HepG2 (cell line): ENCODE measurements around the gene POU1F1. TPM values are rescaled to one million over a fixed set of nuclear protein-coding genes. Genes with fewer than 3 reads are reported as not detected.
A peak's percentile ranks its signal among the peaks of the same experiment; 100 is the strongest.

Source experiments
- ATAC-seq: fragments of 200-7000 bp; cut with Tn5 transposase; 3 replicates; pipeline ENCODE4 v1.9.1; 2020; ENCODE audit warnings: mild to moderate bottlenecking, moderate library complexity
- BruUV-seq: library from RNA; stranded (reverse); fragments of 400-500 nt; replicated peaks from 2 replicates; lab custom pipeline; 2021; lab: Mats Ljungman, UMichigan
- CTCF ChIA-PET: fragments of 300-600 bp; formaldehyde crosslinking; extraction: SDS; loops from one replicate; lab custom pipeline; 2021; ENCODE audit warnings: low total read pairs, inconsistent platforms, low intra/inter-chr PET ratio; lab: Yijun Ruan, JAX
- POLR2A ChIA-PET: fragments of 350-600 bp; sonication (Branson Sonifier 250); formaldehyde crosslinking; loops from one replicate; lab custom pipeline; 2020; ENCODE audit warnings: antibody characterized with exemption, inconsistent platforms; lab: Yijun Ruan, JAX
- DNase-seq: peaks from one replicate; pipeline ENCODE4 v3.0.0-alpha.2; 2015; ENCODE audit warnings: low spot score
- FAIRE-seq: peaks from 3 replicates; lab custom pipeline; 2011; peaks lifted over from hg19 to GRCh38; lab: Jason Lieb, UNC
- H2AFZ ChIP-seq: one replicate; pipeline ENCODE4 v1.6.1; 2011; ENCODE audit warnings: low read length, inconsistent platforms
- H3K27ac ChIP-seq: fragments of 300-600 bp; 3 replicates; pipeline ENCODE4 v1.8.0; 2011; ENCODE audit warnings: mixed run types, mild to moderate bottlenecking, mixed read lengths, low read length, inconsistent platforms; ENCODE audit not compliant: insufficient read depth; ENCODE audit errors: extremely low read length
- H3K27me3 ChIP-seq, 2 experiments: fragments of 200-600 bp in 1 of 2; 2 replicates in 1 of 2; 3 replicates in 1 of 2; pipeline versions ENCODE4 v1.6.0 to v1.8.0; 2011; ENCODE audit warnings: low read length in 2 of 2, mild to moderate bottlenecking in 2 of 2, moderate library complexity in 2 of 2, inconsistent platforms in 1 of 2; ENCODE audit not compliant: insufficient read depth in 2 of 2, control insufficient read depth in 1 of 2
- H3K36me3 ChIP-seq, 2 experiments: fragments of 200-600 bp in 1 of 2; replicated peaks in 1 of 2; 2 replicates in 1 of 2; 3 replicates in 1 of 2; pipeline versions ENCODE4 v1.5.1 to v1.8.0; 2011; ENCODE audit warnings: low read length in 2 of 2, inconsistent platforms in 1 of 2; ENCODE audit not compliant: insufficient read depth in 2 of 2, control insufficient read depth in 1 of 2
- H3K4me1 ChIP-seq: 2 replicates; pipeline ENCODE4 v1.5.1; 2012; ENCODE audit warnings: low read length, inconsistent platforms; ENCODE audit not compliant: insufficient read depth
- H3K4me2 ChIP-seq: 2 replicates; pipeline ENCODE4 v1.6.0; 2011; ENCODE audit warnings: low read depth, low read length, inconsistent platforms
- H3K4me3 ChIP-seq, 3 experiments: fragments of 200-600 bp in 1 of 3; sonication (generic), shearing (Covaris generic) in 1 of 3; replicated peaks in 1 of 3; 2 replicates each; pipeline ENCODE4 v1.5.1; 2011 to 2016; ENCODE audit warnings: low read length in 3 of 3, inconsistent platforms in 2 of 3, low read depth in 2 of 3, mild to moderate bottlenecking in 2 of 3, control low read depth in 1 of 3, mixed read lengths in 1 of 3; ENCODE audit not compliant: insufficient read depth in 1 of 3
- H3K79me2 ChIP-seq: one replicate; pipeline ENCODE4 v1.6.1; 2011; ENCODE audit warnings: low read length, inconsistent platforms; ENCODE audit not compliant: insufficient read depth
- H3K9ac ChIP-seq: 2 replicates; pipeline ENCODE4 v1.6.0; 2011; ENCODE audit warnings: mild to moderate bottlenecking, low read depth, low read length, inconsistent platforms; ENCODE audit not compliant: insufficient read depth
- H3K9me3 ChIP-seq: 2 replicates; pipeline ENCODE4 v1.5.1; 2012; ENCODE audit warnings: mild to moderate bottlenecking, low read length
- H4K20me1 ChIP-seq: 2 replicates; pipeline ENCODE4 v1.6.0; 2011; ENCODE audit warnings: inconsistent platforms, mild to moderate bottlenecking, low read length, moderate library complexity; ENCODE audit not compliant: insufficient read depth
- CEBPB ChIP-seq: IDR thresholded peaks from 2 replicates; pipeline ENCODE4 v1.6.1; 2011; ENCODE audit warnings: low read depth, low read length, improper control_type of control experiment, borderline replicate concordance
- DPF2 ChIP-seq: sonication (generic); formaldehyde crosslinking; IDR thresholded peaks from 2 replicates; pipeline ENCODE4 v1.4.0; 2020; ENCODE audit warnings: mild to moderate bottlenecking, low read depth, missing genetic modification reagents, borderline replicate concordance
- KLF11 ChIP-seq: IDR thresholded peaks from 2 replicates; pipeline ENCODE4 v1.6.1; 2016; ENCODE audit warnings: missing compliant biosample characterization
- MAZ ChIP-seq, 2 experiments: sonication (generic) in 1 of 2; formaldehyde crosslinking in 1 of 2; IDR thresholded peaks; 2 replicates each; pipeline versions ENCODE4 v1.5.0 to v1.6.1; 2012 to 2020; ENCODE audit warnings: low read depth in 2 of 2, mild to moderate bottlenecking in 2 of 2, borderline replicate concordance in 1 of 2, improper control_type of control experiment in 1 of 2, low read length in 1 of 2, missing genetic modification reagents in 1 of 2, moderate library complexity in 1 of 2
- NR3C1 ChIP-seq: sonication (generic); formaldehyde crosslinking; IDR thresholded peaks from 2 replicates; pipeline ENCODE4 v1.4.0; 2020; ENCODE audit warnings: missing genetic modification reagents
- PRDM4 ChIP-seq: sonication (generic); formaldehyde crosslinking; IDR thresholded peaks from 2 replicates; pipeline ENCODE4 v1.9.0; 2021; ENCODE audit warnings: missing genetic modification reagents, borderline replicate concordance
- SETDB1 ChIP-seq: sonication (generic); formaldehyde crosslinking; IDR thresholded peaks from 2 replicates; pipeline ENCODE4 v1.5.1; 2020; ENCODE audit warnings: missing genetic modification reagents, mild to moderate bottlenecking, borderline replicate concordance
- THAP8 ChIP-seq: sonication (generic); formaldehyde crosslinking; IDR thresholded peaks from 2 replicates; pipeline ENCODE4 v1.5.1; 2020; ENCODE audit warnings: missing genetic modification reagents, mild to moderate bottlenecking, borderline replicate concordance
- ZBTB42 ChIP-seq: sonication (generic); formaldehyde crosslinking; IDR thresholded peaks from 2 replicates; pipeline ENCODE4 v1.5.0; 2020; ENCODE audit warnings: mild to moderate bottlenecking, missing genetic modification reagents
- ZFY ChIP-seq: sonication (generic); formaldehyde crosslinking; IDR thresholded peaks from 2 replicates; pipeline ENCODE4 v1.4.0; 2020; ENCODE audit warnings: missing genetic modification reagents
- ZNF143 ChIP-seq: sonication (generic); formaldehyde crosslinking; IDR thresholded peaks from 2 replicates; pipeline ENCODE4 v1.4.0; 2020; ENCODE audit warnings: missing genetic modification reagents
- ZNF281 ChIP-seq: sonication (generic); formaldehyde crosslinking; IDR thresholded peaks from 2 replicates; pipeline ENCODE4 v1.4.0; 2020; ENCODE audit warnings: missing genetic modification reagents, borderline replicate concordance
- ZNF329 ChIP-seq: sonication (generic); formaldehyde crosslinking; IDR thresholded peaks from 2 replicates; pipeline ENCODE4 v1.9.0; 2021; ENCODE audit warnings: low read depth, mild to moderate bottlenecking, missing genetic modification reagents
- WGBS: methylation state at CpG from one replicate; pipeline ENCODE4 v1.1.6; 2017; ENCODE audit warnings: low lambda C conversion rate; 5-methylcytosine and 5-hydroxymethylcytosine counted together
- in situ Hi-C: cut with HindIII; loops from 2 replicates; pipeline ENCODE4 v1.10.0; 2017; ENCODE audit warnings: low pct_unique_long_range_greater_than_20kb; ENCODE audit not compliant: extremely low pct_ligation_motif_present
- intact Hi-C: fragments of 100-400 bp; cut with micrococcal nuclease; formaldehyde crosslinking; loops from one replicate; pipeline ENCODE4 v1.10.0; 2022; ENCODE audit not compliant: unreplicated experiment
- polyA plus RNA-seq, 8 experiments: library from polyadenylated mRNA; depleted of rRNA in 3 of 8; stranded (reverse) in 7 of 8; unstranded in 1 of 8; fragments of >200 nt; fragmentation: Illumina TruSeq in 4 of 8; extraction: Trizol in 4 of 8; gene quantifications; 2 replicates each; pipeline versions ENCODE4 v1.2.1 to v1.2.3, GENCODE V29; 2011 to 2016; ENCODE audit warnings: low read depth in 4 of 8, missing spikeins in 1 of 8, mixed read lengths in 1 of 8; ENCODE audit not compliant: insufficient read depth in 1 of 8
- total RNA-seq, 5 experiments: library from RNA; depleted of rRNA; stranded (reverse); fragments of >200 nt; fragmentation: Illumina TruSeq; extraction: Trizol; gene quantifications; 2 replicates each; pipeline ENCODE4 v1.2.3, GENCODE V29; 2016; ENCODE audit warnings: low read depth in 1 of 5
- TF ChIP-seq, protein P1 (sequence below): sonication (generic); formaldehyde crosslinking; IDR thresholded peaks from 2 replicates; pipeline ENCODE4 v1.8.0; 2022; ENCODE audit warnings: mild to moderate bottlenecking, missing genetic modification reagents

Gene POU1F1
- total and polyA plus RNA-seq, 2 of the 13 experiments (the other 11 are each of a cell fraction or from before 2014, with no cell fraction given): not detected

DNA sequence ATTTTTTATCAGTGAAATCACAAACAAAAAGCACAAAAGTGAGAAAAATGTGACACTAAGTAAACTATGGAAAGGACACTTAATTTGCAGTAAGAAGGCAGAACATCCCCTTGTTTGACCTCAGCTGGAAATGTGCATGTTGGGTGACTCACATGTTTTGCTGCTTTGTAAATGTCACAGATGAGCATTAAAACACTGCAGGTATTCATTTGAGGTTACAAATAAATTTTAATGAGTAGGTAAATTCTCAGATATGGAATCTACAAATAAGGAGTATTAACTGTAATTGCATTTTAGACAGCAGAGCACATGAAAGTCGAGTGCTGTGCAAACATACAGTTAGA, 29.0 kb downstream of the POU1F1 start (continued):
- TF ChIP-seq THAP8 (CRISPR knock-in tag): no peak
- TF ChIP-seq, all 625 proteins: peak for 0

GRCh38 chr3:87246662-87247429, 29.5 kb downstream of the POU1F1 start:
- ChIA-PET POLR2A (no interaction called here), CTCF (no interaction called here)
- Histone ChIP-seq H3K4me2 (no peak overlapping the region), H3K36me3 (peaks cover 0 to 11% of the 10 kb centered on the region in 2 experiments; a peak in 2 of 5 replicates), H2AFZ (no peak overlapping the region), H3K4me1 (no peaks in the 10 kb centered on the region), H3K4me3 (no peak overlapping the region), H3K27ac (no peak overlapping the region), H3K27me3 (no peaks in the 10 kb centered on the region), H3K9me3 (no peaks in the 10 kb centered on the region), H3K9ac (no peak overlapping the region), H4K20me1 (no peaks in the 10 kb centered on the region), H3K79me2 (no peaks in the 10 kb centered on the region)
- in situ Hi-C loops: no loop called here
- FAIRE-seq (no peak), ATAC-seq (no peak), DNase-seq (no peak)
- intact Hi-C loops: no loop called here
- BruUV-seq: TSS peak; percentile 20
- whole genome bisulfite sequencing: 82% methylated on average over 3 of the region's 3 CpGs
- TF ChIP-seq KLF11: no peak
- TF ChIP-seq NR3C1 (CRISPR knock-in tag): no peak
- no peak for TF ChIP-seq DPF2 (CRISPR knock-in tag)
- no peak for TF ChIP-seq ZNF281 (CRISPR knock-in tag)
- TF ChIP-seq PRDM4 (CRISPR knock-in tag): no peak
- no peak for TF ChIP-seq ZNF329 (CRISPR knock-in tag)
- TF ChIP-seq SETDB1 (CRISPR knock-in tag): no peak
- TF ChIP-seq, protein P1, sequence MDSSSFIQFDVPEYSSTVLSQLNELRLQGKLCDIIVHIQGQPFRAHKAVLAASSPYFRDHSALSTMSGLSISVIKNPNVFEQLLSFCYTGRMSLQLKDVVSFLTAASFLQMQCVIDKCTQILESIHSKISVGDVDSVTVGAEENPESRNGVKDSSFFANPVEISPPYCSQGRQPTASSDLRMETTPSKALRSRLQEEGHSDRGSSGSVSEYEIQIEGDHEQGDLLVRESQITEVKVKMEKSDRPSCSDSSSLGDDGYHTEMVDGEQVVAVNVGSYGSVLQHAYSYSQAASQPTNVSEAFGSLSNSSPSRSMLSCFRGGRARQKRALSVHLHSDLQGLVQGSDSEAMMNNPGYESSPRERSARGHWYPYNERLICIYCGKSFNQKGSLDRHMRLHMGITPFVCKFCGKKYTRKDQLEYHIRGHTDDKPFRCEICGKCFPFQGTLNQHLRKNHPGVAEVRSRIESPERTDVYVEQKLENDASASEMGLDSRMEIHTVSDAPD (CRISPR knock-in tag): no peak
- TF ChIP-seq ZFY (CRISPR knock-in tag): no peak
- no peak for TF ChIP-seq MAZ (IDR thresholded peaks at IDR 0.05; ENCODE audit: borderline replicate concordance, low read depth, low read length)
- TF ChIP-seq MAZ (CRISPR knock-in tag; IDR thresholded peaks at IDR 0.05; ENCODE audit: low read depth): no peak
- TF ChIP-seq ZBTB42 (CRISPR knock-in tag): no peak
- TF ChIP-seq ZNF143 (CRISPR knock-in tag): no peak
- TF ChIP-seq CEBPB: no peak
